IMR-90 (cell line): ENCODE data around the gene AGT.

Experiments used
- BHLHE40 ChIP-seq: fragments of 150-350 bp; IDR thresholded peaks from 2 replicates; pipeline ENCODE4 v1.6.1; 2016; ENCODE audit warnings: mild to moderate bottlenecking, low read depth, low read length
- CEBPB ChIP-seq: IDR thresholded peaks from 2 replicates; pipeline ENCODE4 v1.6.1; 2012; ENCODE audit warnings: low read depth, low read length, improper control_type of control experiment
- CTCF ChIP-seq: conservative IDR thresholded peaks from 2 replicates; pipeline ENCODE4 v1.5.1; 2012; ENCODE audit warnings: mild to moderate bottlenecking, low read depth, low read length, improper control_type of control experiment
- ELK1 ChIP-seq: fragments of 150-350 bp; IDR thresholded peaks from 2 replicates; pipeline ENCODE4 v1.6.1; 2016; ENCODE audit warnings: low read depth, mild to moderate bottlenecking, low read length, moderate library complexity, borderline replicate concordance
- MXI1 ChIP-seq: IDR thresholded peaks from 2 replicates; pipeline ENCODE4 v1.6.1; 2012; ENCODE audit warnings: low read depth, mild to moderate bottlenecking, low read length, moderate library complexity, borderline replicate concordance
- NFE2L2 ChIP-seq: fragments of 150-350 bp; IDR thresholded peaks from 2 replicates; pipeline ENCODE4 v1.6.1; 2016; ENCODE audit warnings: low read depth, mild to moderate bottlenecking, low read length
- POLR2A ChIP-seq: IDR thresholded peaks from 2 replicates; pipeline ENCODE4 v1.6.1; 2012; ENCODE audit warnings: mild to moderate bottlenecking, low read depth, low read length
- RAD21 ChIP-seq: IDR thresholded peaks from 2 replicates; pipeline ENCODE4 v1.6.1; 2012; ENCODE audit warnings: low read length, improper control_type of control experiment
- RCOR1 ChIP-seq: IDR thresholded peaks from 2 replicates; pipeline ENCODE4 v1.6.1; 2012; ENCODE audit warnings: mild to moderate bottlenecking, low read length, improper control_type of control experiment; ENCODE audit not compliant: insufficient replicate concordance
- SMC3 ChIP-seq: fragments of 150-350 bp; IDR thresholded peaks from 2 replicates; pipeline ENCODE4 v1.6.1; 2016; ENCODE audit warnings: low read depth, mild to moderate bottlenecking, antibody characterized with exemption, low read length, moderate library complexity
- USF2 ChIP-seq: fragments of 150-350 bp; IDR thresholded peaks from 2 replicates; pipeline ENCODE4 v1.6.1; 2017; ENCODE audit warnings: mild to moderate bottlenecking, antibody characterized with exemption, low read length, low read depth

GRCh38 chr1:230708631-230709580 is 5.0 kb downstream of the AGT start:
- TF ChIP-seq CTCF, result no peak
- TF ChIP-seq SMC3, result no peak
- no peak for TF ChIP-seq RCOR1
- no peak for TF ChIP-seq POLR2A
- TF ChIP-seq CEBPB, result peak; percentile 82
- no peak for TF ChIP-seq ELK1
- no peak for TF ChIP-seq BHLHE40
- no peak for TF ChIP-seq MXI1
- TF ChIP-seq NFE2L2, result no peak
- no peak for TF ChIP-seq USF2
- TF ChIP-seq RAD21, result no peak
